GM12872 (cell line): ENCODE measurements around the gene BORCS8.

Experiments
- TF ChIP-seq, protein P1 (sequence below): IDR thresholded peaks from 3 replicates; pipeline ENCODE4 v1.5.1; 2011; ENCODE audit warnings: low read depth, mild to moderate bottlenecking, low read length, moderate library complexity; ENCODE audit not compliant: insufficient read depth

Gene BORCS8

DNA sequence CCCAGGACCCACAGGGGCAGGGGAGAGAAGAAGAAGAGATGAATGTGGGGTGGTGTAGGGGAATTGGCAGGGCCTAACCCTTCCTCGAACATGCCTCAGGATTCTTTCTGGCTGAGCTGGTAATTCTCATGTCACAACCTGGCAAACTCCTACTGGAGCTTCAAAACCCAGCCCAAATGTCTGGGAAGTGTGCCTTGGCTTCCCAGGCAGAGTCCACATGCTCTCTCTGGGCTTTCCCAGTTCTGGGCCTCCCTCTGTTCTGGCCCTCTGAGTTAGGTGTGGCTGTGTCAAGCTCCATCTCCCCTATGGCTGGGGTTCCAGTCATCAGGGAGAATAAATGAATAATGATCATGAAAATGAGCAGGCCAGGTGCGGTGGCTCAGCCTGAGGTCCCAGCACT lies 42.5 kb downstream of the BORCS8 start:
- TF ChIP-seq, protein P1, sequence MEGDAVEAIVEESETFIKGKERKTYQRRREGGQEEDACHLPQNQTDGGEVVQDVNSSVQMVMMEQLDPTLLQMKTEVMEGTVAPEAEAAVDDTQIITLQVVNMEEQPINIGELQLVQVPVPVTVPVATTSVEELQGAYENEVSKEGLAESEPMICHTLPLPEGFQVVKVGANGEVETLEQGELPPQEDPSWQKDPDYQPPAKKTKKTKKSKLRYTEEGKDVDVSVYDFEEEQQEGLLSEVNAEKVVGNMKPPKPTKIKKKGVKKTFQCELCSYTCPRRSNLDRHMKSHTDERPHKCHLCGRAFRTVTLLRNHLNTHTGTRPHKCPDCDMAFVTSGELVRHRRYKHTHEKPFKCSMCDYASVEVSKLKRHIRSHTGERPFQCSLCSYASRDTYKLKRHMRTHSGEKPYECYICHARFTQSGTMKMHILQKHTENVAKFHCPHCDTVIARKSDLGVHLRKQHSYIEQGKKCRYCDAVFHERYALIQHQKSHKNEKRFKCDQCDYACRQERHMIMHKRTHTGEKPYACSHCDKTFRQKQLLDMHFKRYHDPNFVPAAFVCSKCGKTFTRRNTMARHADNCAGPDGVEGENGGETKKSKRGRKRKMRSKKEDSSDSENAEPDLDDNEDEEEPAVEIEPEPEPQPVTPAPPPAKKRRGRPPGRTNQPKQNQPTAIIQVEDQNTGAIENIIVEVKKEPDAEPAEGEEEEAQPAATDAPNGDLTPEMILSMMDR = no peak

DNA sequence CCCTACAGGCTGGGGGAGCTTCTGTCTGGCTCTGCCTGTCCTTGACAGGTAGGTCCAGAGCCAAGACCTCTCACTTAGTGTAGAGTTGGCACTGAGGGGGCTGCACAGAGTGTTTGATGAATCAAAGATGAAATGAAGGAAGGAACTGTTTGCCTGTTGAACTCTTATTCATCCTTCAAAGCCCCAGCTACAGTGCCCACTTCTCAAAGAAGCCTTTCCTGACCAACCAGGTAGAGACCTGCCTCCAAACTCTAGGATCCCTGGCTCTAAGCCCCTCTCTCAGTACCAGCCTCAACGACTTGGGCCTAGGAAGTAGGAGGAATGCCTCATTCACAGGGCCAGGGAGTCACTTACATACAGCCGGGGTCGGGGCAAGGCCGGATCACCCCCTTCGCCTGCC lies 44.6 kb downstream of the BORCS8 start:
- TF ChIP-seq, protein P1 = no peak

DNA sequence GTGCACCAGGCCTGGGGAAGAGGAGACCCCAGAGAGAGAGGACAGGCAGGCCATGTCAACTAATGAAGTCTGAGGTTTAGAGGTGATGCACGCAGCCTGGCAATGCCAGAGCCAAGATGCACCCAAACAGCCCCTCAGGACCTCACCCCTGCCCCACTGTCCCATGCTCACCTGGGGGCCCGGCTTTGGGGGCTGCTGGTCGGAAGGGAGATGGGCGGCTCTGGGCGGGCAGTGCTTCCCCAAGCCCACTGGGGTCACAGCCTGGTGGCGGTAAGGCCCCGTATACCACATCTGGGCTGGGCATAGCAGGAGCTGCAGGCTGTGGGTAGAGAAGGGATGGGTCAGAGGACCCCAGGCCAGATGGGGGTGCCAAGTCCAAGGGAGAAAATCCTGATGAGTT lies 45.1 kb downstream of the BORCS8 start:
- TF ChIP-seq, protein P1 = no peak

DNA sequence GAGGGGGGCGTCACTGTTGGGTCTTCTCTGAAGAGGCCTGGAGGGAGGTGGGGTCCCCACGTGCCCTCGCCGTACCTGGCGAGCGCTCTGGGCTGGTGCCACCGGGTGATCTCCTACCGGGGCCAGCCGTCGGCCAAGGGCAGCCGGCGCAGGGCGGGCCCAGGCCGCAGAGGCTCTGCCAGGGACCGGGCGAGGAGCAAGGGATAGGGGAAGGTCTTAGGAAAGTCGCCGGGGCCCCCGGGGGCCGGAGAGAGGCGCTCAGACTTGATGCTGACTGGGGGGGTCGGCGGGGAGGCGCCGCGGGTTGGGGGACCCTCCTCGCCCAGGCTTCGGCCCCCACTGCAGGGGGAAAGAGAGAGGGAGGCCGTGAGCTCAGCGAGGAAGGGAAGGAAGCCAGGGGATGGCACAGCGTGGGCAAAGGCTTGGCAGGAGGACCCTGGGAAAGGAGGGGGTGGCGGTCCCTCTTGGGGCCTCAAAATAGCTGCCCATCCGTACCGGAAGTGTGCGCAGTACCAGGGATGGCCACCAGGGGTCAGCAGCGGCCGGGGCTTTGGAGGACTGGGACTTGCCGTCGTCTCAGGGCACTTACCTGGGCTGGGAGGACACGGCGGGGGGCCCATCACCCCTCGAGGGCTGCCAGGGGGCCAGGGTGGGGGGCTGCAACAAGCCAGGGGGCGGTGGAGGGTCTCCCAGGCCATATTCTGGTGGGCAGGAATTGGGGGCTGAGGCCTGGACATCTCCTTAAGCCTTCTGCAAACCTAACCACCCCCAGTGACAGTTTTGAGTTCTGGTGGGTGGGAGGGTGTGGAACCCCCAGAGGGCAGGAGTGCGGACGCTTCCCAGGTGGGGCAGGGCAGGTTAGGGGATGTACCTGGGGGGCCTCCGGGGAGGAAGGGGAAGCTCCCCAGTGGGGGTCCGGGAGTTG lies 46.0 kb downstream of the BORCS8 start:
- TF ChIP-seq, protein P1 = peak; percentile 96

DNA sequence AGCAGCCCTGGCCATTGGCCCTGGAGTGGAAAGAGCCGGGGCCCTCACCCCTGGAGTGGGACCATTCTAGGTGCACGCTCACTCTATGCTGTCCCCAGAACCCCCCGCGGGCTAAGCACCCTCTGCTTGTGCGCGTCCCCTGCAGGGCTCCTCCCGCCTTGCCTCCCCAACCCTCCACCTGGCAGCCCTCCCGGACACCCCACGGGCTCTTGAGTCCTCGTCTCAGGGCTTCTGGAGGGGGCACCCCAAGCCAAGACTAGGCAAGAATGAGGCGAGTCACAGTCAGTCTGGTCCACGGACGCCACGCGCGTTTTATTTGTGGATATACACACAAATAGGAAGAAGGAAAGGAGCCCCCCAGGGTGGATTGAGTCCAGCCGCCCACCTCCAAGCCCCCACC lies 46.7 kb downstream of the BORCS8 start:
- TF ChIP-seq, protein P1 = no peak

DNA sequence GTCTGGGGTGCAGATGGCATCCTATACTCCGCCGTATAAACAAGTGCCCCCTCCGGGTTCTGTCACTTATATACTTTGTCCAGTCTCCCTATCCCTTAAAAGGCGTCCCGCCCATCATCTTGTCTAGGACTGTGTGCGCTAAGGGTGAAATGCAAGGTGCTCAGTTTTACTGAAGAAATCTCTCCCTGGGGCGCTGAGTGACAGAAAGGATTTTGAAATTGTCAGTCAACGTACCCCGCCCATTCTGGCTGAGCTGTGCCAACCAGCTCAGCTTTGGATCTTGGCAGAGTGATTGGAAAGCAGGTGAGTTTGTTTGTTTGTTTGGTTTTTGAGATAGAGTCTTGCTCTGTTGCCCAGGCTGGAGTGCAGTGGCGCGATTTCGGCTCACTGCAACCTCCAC lies 49.6 kb downstream of the BORCS8 start:
- TF ChIP-seq, protein P1 = no peak

DNA sequence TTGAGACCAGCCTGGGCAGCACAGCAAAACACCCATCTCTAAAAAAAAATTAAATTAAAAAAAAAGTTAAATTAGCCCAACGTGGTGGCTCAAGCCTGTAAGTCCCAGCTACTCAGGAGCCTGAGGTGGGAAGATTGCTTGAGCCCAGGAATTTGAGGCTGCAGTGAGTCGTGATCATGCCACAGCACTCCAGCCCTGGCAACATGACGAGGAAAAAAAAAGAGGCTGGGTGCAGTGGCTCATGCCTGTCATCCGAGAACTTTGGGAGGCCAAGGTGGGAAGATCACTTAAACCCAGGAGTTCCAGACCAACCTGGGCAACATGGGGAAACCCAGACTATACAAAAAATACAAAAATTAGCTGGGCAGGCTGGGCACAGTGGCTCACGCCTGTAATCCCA lies 51.5 kb downstream of the BORCS8 start:
- TF ChIP-seq, protein P1 = no peak
